ENCODE measurements around the gene THSD4. TPM values are rescaled to one million over a fixed set of nuclear protein-coding genes. Genes with fewer than 3 reads are reported as not detected.
"Not testable (repeated sequence)": the region's sequence is repeated elsewhere in the genome, so short reads cannot be mapped to it uniquely, and the experiment has no call there.

Gene THSD4
- total RNA-seq, 2 experiments from 2014 or later: not detected

- ATAC-seq: no peak
Observed at GRCh38 chr15:71716990-71717389, 601.7 kb downstream of the THSD4 start.

GRCh38 chr15:71718116-71718910, 603.0 kb downstream of the THSD4 start:
- no peaks in the 10 kb centered on the region for H3K9me3 Mint-ChIP-seq (ENCODE audit: low read depth)
- CTCF ChIA-PET: no interaction called here
- no peak overlapping the region for H3K4me3 Mint-ChIP-seq
- ATAC-seq (no peak), DNase-seq (no peak)
- peaks cover 12% of the 10 kb centered on the region for H3K27me3 Mint-ChIP-seq
- no peaks in the 10 kb centered on the region for H3K4me1 Mint-ChIP-seq
- H3K27ac Mint-ChIP-seq: no peak overlapping the region
- no peaks in the 10 kb centered on the region for H3K36me3 Mint-ChIP-seq

More at GRCh38 chr15:71716990-71717389, 601.7 kb downstream of the THSD4 start:
- no peak for DNase-seq
- peaks cover 2% of the 10 kb centered on the region for H3K4me1 Mint-ChIP-seq
- H3K9me3 Mint-ChIP-seq (ENCODE audit: low read depth): no peaks in the 10 kb centered on the region
- H3K27me3 Mint-ChIP-seq: peaks cover 14% of the 10 kb centered on the region
- H3K27ac Mint-ChIP-seq: no peak overlapping the region
- H3K4me3 Mint-ChIP-seq: no peak overlapping the region
- no peaks in the 10 kb centered on the region for H3K36me3 Mint-ChIP-seq
- CTCF ChIA-PET: interaction anchor here (1.5 kb wide), 1 partner anchor 14 kb away, joined by 3 read pairs; no protein-coding TSS in a partner anchor

GRCh38 chr15:71723344-71723743, 608.1 kb downstream of the THSD4 start:
- peaks cover 9% of the 10 kb centered on the region for H3K27me3 Mint-ChIP-seq
- no peak overlapping the region for H3K4me3 Mint-ChIP-seq
- no peaks in the 10 kb centered on the region for H3K36me3 Mint-ChIP-seq
- H3K27ac Mint-ChIP-seq: no peak overlapping the region
- no peaks in the 10 kb centered on the region for H3K9me3 Mint-ChIP-seq (ENCODE audit: low read depth)
- H3K4me1 Mint-ChIP-seq: no peaks in the 10 kb centered on the region
- CTCF ChIA-PET: no interaction called here
- no peak for DNase-seq
- ATAC-seq: no peak

- CTCF ChIA-PET; H3K9me3 Mint-ChIP-seq (ENCODE audit: low read depth); ATAC-seq; H3K27me3 Mint-ChIP-seq; H3K4me1 Mint-ChIP-seq; H3K27ac Mint-ChIP-seq; H3K36me3 Mint-ChIP-seq; DNase-seq; H3K4me3 Mint-ChIP-seq: not testable (repeated sequence)
Observed at GRCh38 chr15:71725207-71725955, 610.1 kb downstream of the THSD4 start.

- CTCF ChIA-PET: interaction anchor here (1.2 to 1.9 kb wide), 2 partner anchors 10 to 15 kb away, joined by 4 to 5 read pairs; no protein-coding TSS in a partner anchor
- ATAC-seq: no peak
Observed at GRCh38 chr15:71728881-71729280, 613.6 kb downstream of the THSD4 start.

GRCh38 chr15:71729319-71729718, 614.0 kb downstream of the THSD4 start:
- H3K4me3 Mint-ChIP-seq: no peak overlapping the region
- H3K27ac Mint-ChIP-seq: no peak overlapping the region
- H3K36me3 Mint-ChIP-seq: no peaks in the 10 kb centered on the region
- no peak for DNase-seq
- H3K9me3 Mint-ChIP-seq (ENCODE audit: low read depth): no peaks in the 10 kb centered on the region
- no peak for ATAC-seq
- H3K4me1 Mint-ChIP-seq: no peaks in the 10 kb centered on the region
- H3K27me3 Mint-ChIP-seq: peaks cover 7% of the 10 kb centered on the region
- CTCF ChIA-PET: interaction anchor here (1.2 to 1.9 kb wide), 2 partner anchors 10 to 15 kb away, joined by 4 to 5 read pairs; no protein-coding TSS in a partner anchor

More at GRCh38 chr15:71728881-71729280, 613.6 kb downstream of the THSD4 start:
- Mint-ChIP-seq H3K27me3 (peaks cover 7% of the 10 kb centered on the region), H3K36me3 (no peaks in the 10 kb centered on the region), H3K27ac (no peak overlapping the region), H3K4me1 (no peaks in the 10 kb centered on the region), H3K4me3 (no peak overlapping the region), H3K9me3 (ENCODE audit: low read depth) (no peaks in the 10 kb centered on the region)
- no peak for DNase-seq

GRCh38 chr15:71730277-71731144, 615.2 kb downstream of the THSD4 start:
- DNase-seq (no peak), ATAC-seq (peak; percentile 69)
- Mint-ChIP-seq H3K27ac (no peak overlapping the region), H3K9me3 (ENCODE audit: low read depth) (no peaks in the 10 kb centered on the region), H3K4me1 (no peaks in the 10 kb centered on the region), H3K27me3 (peaks cover 7% of the 10 kb centered on the region), H3K4me3 (no peak overlapping the region), H3K36me3 (no peaks in the 10 kb centered on the region)
- CTCF ChIA-PET: interaction anchor here (0.7 to 1.9 kb wide), 4 partner anchors 8 to 14 kb away, joined by 3 to 5 read pairs (median 4); no protein-coding TSS in a partner anchor

GRCh38 chr15:71732636-71733035, 617.4 kb downstream of the THSD4 start:
- DNase-seq (no peak), ATAC-seq (no peak)
- Mint-ChIP-seq H3K9me3 (ENCODE audit: low read depth) (no peaks in the 10 kb centered on the region), H3K27me3 (peaks cover 11% of the 10 kb centered on the region), H3K4me1 (no peaks in the 10 kb centered on the region), H3K27ac (no peak overlapping the region), H3K4me3 (no peak overlapping the region), H3K36me3 (no peaks in the 10 kb centered on the region)
- CTCF ChIA-PET: interaction anchor here (0.9 to 1.9 kb wide), 3 partner anchors 11 to 346 kb away, joined by 3 to 5 read pairs (median 3); no protein-coding TSS in a partner anchor

GRCh38 chr15:71733122-71733521, 617.9 kb downstream of the THSD4 start:
- H3K4me1 Mint-ChIP-seq: no peaks in the 10 kb centered on the region
- ATAC-seq (no peak), DNase-seq (no peak)
- CTCF ChIA-PET: interaction anchor here (0.7 to 1.9 kb wide), 2 partner anchors 11 to 324 kb away, joined by 3 to 5 read pairs; no protein-coding TSS in a partner anchor
- H3K27me3 Mint-ChIP-seq: peaks cover 11% of the 10 kb centered on the region
- no peak overlapping the region for H3K4me3 Mint-ChIP-seq
- H3K27ac Mint-ChIP-seq: no peak overlapping the region
- H3K9me3 Mint-ChIP-seq (ENCODE audit: low read depth): no peaks in the 10 kb centered on the region
- no peaks in the 10 kb centered on the region for H3K36me3 Mint-ChIP-seq

- no peak overlapping the region for H3K4me3 Mint-ChIP-seq
- CTCF ChIA-PET: interaction anchor here (0.8 kb wide), 1 partner anchor 9 kb away, joined by 6 read pairs; no protein-coding TSS in a partner anchor
- H3K4me1 Mint-ChIP-seq: no peaks in the 10 kb centered on the region
- no peaks in the 10 kb centered on the region for H3K36me3 Mint-ChIP-seq
- DNase-seq (no peak), ATAC-seq (no peak)
- H3K27ac Mint-ChIP-seq: no peak overlapping the region
- peaks cover 13% of the 10 kb centered on the region for H3K27me3 Mint-ChIP-seq
- no peaks in the 10 kb centered on the region for H3K9me3 Mint-ChIP-seq (ENCODE audit: low read depth)
Observed at GRCh38 chr15:71734709-71735384, 619.6 kb downstream of the THSD4 start.

- no peaks in the 10 kb centered on the region for H3K4me1 Mint-ChIP-seq
- no peaks in the 10 kb centered on the region for H3K9me3 Mint-ChIP-seq (ENCODE audit: low read depth)
- ATAC-seq: no peak
- H3K27ac Mint-ChIP-seq: no peak overlapping the region
- H3K36me3 Mint-ChIP-seq: no peaks in the 10 kb centered on the region
- H3K4me3 Mint-ChIP-seq: no peak overlapping the region
- no peak for DNase-seq
- peaks cover 16% of the 10 kb centered on the region for H3K27me3 Mint-ChIP-seq
- CTCF ChIA-PET: interaction anchor here (0.8 kb wide), 1 partner anchor 9 kb away, joined by 6 read pairs; no protein-coding TSS in a partner anchor
Observed at GRCh38 chr15:71735385-71735757, 620.1 kb downstream of the THSD4 start.

GRCh38 chr15:71736286-71736947, 621.1 kb downstream of the THSD4 start:
- no peak for DNase-seq
- no peak overlapping the region for H3K27ac Mint-ChIP-seq
- CTCF ChIA-PET: no interaction called here
- H3K4me1 Mint-ChIP-seq: no peaks in the 10 kb centered on the region
- H3K27me3 Mint-ChIP-seq: peaks cover 21% of the 10 kb centered on the region
- no peak for ATAC-seq
- no peaks in the 10 kb centered on the region for H3K9me3 Mint-ChIP-seq (ENCODE audit: low read depth)
- no peaks in the 10 kb centered on the region for H3K36me3 Mint-ChIP-seq
- H3K4me3 Mint-ChIP-seq: no peak overlapping the region

Measured in activated CD8-positive, alpha-beta memory T cell treated with anti-CD3 and anti-CD28 coated beads, Interleukin-2, amount 10 ng/mL, durations not matched to agents 7 days and 5 days (primary cell).